Erythroblast (primary cell): ENCODE results near the gene ECHS1.

Experiments
- GATA1 ChIP-seq: IDR thresholded peaks from 2 replicates; pipeline ENCODE4 v1.6.1; 2011; ENCODE audit warnings: low read depth, mild to moderate bottlenecking, control low read depth, low read length, moderate library complexity
- POLR2A ChIP-seq: IDR thresholded peaks from 2 replicates; pipeline ENCODE4 v1.6.1; 2011; ENCODE audit warnings: mild to moderate bottlenecking, low read length

DNA sequence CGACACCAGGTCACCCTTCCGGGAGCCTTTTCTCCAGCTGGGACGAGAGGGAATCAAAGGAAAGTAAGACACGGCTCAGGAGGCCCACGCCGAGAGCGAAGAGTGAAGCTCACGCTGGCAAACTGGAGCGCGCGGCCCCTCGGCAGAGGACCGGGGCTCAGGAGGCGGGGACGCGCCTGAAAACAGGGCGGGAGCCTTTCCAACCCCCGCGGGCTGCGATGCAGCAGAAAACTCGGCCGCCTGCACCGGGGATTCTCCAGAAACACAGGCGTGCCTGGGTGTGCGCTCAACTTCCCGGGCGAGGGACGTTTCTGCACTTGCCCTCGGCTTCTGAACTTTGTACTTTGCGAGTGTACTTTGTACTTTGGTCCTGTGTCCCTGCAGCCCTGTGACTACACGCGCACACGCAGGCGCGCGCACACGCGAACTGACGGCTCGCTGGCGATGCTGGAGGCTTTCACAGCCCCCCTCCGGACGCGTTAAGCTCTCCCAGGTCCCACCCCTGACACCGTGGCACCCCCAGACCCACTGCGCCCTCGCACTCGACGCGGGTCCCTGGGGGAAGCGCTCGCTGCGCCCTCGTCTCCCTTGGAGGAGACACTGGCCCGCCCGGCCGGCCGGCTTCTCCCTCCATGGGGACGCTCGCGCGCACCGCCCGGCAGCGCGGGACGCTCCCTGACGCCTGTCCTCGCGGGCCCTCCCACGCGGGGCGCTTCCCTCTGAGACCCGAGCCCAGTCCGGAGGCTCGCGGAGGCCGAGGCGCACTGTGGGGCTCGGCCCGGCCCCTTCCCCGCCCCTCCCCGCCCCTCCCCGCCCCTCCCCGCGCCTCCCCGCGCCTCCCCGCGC is 5.3 kb upstream of the ECHS1 start:
- no peak for TF ChIP-seq POLR2A
- TF ChIP-seq GATA1, result no peak
